ENCODE data around the gene KRI1. TPM values are rescaled to one million over a fixed set of nuclear protein-coding genes. Genes with fewer than 3 reads are reported as not detected.

KRI1 gene
- total RNA-seq, 1 experiment from 2014 or later, result 22.0 TPM

DNA sequence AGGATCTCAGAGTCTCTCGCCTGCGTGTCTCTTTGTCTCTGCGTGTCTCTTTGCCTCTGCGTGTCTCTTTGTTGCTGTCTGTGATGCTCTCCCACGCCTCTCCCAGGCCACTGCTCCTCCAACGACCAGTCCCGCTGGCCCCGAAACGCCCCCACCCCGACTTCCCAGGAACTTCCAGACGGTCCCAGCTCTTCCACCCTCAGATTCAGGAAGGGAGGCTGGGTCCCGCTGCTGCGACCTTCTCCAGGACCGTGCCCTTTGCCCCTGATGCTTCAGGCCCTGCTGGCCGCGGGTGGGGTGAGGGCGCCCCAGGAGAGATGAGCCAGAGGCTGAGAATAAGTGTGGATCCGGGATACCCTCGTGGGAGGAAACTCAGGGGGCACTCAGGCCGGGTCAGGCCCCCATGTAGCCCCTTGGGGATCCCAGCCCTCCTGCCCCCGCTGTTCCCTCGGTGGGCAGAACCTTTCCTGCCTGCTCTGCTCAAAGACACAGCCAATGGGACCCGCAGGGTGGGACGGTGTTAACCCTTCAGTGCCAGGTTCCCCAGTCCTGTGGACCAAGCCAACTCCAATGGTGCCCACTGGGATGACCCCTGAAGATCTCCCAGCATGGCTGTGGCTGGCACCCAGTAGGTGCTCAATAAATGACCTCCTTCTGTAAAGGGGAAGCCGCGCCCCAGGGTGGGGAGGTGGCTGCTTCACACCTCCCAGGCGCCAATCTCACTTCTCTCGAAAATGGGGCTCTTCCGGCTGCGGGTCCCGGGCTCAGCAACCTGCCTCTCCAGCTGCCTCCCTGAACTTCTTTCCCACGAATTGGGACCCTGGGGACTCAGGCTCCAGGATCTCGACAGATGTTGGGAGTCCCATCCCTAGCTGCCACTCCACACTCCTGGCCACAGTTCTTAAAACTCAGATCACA is 47.1 kb downstream of the KRI1 start:
- DNase-seq (ENCODE audit: low read depth), result no peak

DNA sequence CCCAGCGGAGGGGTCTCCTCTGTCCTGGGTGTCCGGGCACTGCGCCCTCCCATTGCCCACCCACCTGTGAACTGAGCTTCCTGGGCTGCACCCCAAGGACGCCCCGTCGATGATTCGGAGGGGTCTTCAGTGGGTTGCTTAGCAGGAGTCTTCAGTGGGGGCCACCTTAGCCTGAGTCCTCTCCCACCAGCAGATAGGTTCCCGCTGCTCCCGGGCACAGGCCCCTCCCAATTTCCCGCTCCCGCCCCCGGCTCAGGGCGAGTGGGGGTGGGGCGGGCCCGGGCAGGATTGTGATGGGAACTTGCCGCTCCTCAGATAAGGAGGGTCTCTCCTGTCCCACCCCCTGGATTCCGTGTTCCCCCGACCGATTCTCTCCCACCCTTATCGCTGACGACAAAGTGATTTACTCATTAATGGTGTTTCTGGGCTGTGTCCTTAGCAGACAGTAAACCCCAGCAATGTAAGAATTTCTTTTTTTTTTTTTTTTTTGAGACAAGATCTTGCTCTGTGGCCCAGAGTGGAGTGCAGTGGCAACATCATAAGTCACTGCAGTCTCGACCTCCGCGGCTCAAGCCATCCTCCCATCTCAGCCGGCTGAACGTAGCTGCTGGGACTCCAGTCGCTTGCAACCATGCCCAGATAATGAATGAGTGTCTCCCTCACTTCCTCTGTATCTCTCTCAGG is 47.9 kb downstream of the KRI1 start:
- DNase-seq (ENCODE audit: low read depth), result no peak

DNA sequence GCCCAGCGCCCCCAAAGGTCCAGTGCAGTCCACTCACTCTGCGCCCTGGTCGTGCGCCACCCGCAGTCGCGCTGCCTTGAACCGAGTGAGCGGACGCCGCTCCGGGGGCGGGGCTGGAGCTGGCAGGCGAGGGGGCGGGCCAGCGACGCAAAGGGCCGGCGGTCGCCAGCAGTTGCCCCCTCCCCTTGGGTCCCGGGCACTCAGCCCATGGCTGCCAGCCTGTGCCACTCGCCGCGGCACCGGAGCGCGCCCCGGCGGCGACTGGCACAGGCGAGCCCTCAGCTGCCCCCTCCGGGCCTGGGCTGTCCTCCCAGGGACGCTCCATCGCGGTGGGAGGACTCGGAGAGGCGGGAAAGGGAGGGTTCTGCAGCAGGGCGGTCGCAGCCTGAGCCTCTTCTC is 48.5 kb downstream of the KRI1 start, which contains the start of gene S1PR5:
TSS of gene S1PR5 (minus strand) at position 87 of the 399 bp plus-strand sequence. CDS start 2,436 bp downstream, outside the sequence.
- no peak for DNase-seq (ENCODE audit: low read depth)

DNA sequence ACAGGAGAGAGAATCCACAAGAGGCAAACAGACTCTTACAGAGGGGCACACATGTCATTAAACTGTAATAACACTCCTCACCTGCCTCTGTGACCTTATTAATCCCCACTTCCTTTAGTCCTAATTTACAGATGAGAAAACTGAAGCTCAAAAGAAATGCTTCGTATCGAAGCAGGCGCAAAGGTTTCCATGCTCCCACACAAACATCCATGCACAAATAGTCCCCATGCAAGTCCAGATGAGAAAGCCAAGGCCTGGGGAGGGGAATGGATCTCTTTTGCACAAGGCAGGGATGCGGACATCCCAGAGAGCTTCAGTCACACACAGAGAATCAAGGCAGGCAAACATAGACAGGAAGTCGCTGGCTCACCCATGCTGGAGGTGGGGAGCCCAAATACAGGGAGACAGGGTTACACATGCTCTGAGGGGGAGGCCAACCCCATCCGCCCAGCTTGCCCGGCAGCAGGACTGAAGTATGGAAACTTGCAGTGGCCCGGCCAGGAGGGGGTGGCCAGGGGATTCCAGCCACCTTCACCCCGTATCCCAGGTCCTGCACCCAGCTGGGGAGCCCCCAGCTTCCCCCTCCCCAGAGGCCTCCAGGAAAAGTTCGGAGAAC is 49.0 kb downstream of the KRI1 start:
- no peak for DNase-seq (ENCODE audit: low read depth)

DNA sequence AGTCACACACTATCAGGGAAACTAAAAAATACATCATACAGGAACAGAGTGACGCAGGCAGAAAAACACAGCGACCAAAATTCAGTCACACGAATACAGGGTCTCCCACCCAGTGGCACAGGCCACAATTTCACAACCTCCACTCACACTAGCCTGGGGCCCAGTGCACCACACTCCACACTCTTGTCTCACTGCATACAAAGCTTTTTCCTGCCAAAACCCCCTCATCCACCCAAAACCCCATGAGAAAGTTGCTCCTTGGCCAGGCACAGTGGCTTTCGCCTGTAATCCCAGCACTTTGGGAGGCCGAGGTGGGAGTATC is 49.8 kb downstream of the KRI1 start:
- DNase-seq (ENCODE audit: low read depth), result no peak

DNA sequence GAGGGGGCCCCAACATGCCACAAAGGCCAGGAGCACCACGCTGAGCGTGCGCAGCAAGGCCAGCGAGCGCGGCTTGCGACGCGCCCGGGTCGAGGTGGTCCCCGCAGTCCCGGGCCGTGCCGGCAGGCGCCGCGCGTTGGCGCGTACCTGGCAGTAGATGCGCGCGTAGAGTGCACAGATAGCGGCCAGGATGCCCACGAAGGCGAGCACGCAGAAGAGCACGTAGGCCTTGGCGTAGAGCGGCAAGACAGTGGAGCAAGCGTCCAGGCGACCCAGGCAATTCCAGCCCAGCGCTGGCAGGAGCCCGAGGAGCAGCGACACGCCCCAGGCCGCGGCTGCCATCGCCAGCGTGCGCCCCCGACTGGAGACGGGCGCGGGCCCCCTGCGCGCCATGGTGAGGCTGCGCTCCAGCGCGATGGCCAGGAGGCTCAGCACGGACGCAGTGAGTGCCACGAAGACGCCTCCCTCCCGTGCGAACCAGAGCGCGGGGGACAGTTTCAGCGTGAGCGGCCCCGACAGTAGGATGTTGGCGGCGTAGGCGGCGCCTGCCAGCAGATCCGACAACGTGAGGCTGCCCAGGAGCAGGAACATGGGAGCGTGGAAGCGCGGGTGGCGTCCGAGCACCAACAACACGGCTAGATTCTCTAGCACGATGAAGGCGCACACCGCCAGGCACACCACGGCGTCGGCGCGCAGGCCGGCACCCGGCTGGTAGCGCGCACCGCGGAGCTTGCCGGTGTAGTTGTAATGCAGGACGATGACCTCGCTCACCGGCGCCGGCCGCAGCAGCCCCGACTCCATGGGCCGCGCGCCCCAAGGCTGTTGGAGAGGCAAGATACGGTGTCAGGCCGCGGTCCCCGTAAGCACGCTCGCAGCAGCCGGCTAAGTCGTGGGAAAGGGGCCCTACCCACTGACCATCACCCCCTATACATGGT is 51.3 kb downstream of the KRI1 start:
- DNase-seq (ENCODE audit: low read depth), result no peak

DNA sequence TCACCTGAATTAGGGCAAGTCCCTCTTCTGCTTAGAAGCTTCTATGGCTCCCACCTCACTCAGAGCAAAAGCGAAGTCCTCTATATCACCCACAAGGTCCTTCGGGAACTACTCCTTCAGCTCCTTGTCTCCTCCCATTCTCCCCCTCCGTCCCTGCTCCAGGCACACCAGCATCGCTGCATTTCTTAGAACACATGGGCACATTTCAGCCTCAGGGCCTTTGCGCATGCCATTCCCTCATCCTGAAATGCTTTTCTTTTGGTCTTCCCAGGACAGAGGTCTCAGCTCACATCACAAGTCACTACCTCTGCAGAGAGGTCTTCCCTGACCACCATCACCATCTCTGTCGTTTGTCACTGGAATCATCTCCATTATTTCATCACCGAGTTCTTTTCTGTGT is 52.6 kb downstream of the KRI1 start:
- no peak for DNase-seq (ENCODE audit: low read depth)

DNA sequence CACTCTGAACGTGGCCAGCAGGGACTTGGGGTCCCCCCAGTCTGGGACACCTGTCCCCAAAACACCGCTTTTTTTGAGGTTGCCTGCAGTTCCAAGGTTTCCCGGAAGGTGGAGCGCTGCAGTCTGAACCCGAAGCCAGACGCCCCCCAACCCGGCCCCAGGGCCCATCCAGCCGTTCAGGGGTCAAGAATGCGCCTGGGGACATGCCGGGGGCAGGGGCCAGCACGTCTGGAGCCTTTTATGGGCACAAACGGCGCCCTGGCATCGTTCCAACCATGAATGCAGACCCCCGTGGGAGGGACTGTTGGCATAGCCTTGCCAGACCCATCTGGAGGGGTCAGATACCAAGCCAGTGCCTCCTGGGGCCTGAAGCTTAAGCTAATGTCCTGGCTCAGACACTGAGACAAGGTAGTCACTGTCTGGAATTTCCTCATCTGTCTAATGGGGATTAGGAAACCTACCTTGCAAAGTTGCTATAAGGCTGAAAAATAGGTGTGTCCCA is 55.5 kb downstream of the KRI1 start:
- no peak for DNase-seq (ENCODE audit: low read depth)

DNA sequence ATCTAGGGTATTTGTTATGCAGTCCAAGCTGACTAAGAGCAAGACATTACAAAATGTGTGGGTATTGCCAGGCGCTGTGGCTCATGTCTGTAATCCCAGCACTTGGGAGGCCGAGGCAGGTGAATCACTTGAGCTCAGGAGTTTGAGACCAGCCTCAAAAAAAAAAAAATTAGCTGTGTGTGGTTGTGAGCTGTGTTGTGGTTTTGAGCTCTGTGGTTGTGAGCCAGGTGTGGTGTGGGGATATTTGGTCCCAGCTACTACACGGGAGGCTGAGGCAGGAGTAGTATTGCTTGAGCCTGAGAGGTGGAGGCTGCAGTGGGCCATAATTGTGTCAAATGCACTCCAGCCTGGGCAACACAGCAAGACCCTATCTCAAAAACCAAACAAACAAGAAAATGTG is 57.1 kb downstream of the KRI1 start:
- DNase-seq (ENCODE audit: low read depth), result no peak

DNA sequence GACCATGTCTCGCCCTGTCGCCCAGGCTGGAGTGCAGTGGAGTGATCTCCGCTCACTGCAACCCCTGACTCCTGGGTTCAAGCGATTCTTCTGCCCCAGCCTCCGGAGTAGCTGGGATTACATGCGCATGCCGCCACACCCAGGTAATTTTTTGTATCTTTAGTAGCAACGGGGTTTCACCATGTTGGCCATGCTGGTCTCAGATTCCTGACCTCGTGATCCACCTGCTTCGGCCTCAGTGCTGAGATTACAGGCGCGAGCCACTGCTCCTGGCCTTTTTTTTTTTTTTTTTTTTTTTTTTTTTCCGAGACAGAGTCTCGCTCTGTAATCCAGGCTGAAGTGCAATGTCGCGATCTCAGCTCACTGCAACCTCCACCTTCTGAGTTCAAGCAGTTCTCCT is 57.8 kb downstream of the KRI1 start:
- no peak for DNase-seq (ENCODE audit: low read depth)

DNA sequence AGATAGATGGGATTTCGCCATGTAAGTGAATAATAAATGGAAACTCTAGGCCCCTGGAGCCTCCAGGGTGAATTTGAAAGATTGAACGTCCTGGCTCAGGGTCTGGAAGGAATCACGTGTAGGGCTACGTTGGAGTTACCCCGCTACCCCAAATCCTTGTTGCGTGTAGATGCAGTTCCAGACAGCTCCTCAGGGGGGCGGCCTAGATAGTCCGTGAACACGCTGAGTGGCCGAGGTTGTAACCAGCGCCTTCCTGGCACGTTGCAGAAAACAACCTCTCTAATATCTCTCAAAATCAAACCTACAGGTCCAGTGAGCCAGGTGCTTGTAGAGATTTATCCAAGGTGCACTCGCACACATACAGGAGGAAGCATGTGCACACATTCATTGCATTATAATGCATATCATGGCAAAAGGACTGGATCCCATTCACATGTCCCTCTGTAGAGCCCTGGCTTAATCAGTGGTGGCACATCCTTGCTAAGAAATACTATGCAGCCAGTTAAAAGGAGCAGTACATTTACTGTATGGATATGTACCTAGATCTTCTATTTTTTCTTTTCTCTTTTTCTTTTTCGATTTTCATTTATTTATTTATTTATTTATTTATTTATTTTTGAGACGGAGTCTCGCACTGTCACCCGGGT is 60.1 kb downstream of the KRI1 start:
- peak; percentile 43 for DNase-seq (ENCODE audit: low read depth)

Other genes with a start within 250 kb of the KRI1 start
- 61.0 and 64.5 TPM in 2 replicates for gene FDX2, start 250.0 kb downstream of the KRI1 start, total RNA-seq (2014; rRNA removed)
- gene RAVER1, start 232.5 kb downstream of the KRI1 start, total RNA-seq (2014; rRNA removed), result 26.8 and 37.4 TPM in 2 replicates
- 6.7 and 9.0 TPM in 2 replicates for gene ICAM3, start 226.4 kb downstream of the KRI1 start, total RNA-seq (2014; rRNA removed)
- gene TYK2, start 185.4 kb downstream of the KRI1 start, total RNA-seq (2014; rRNA removed), result 78.5 and 97.8 TPM in 2 replicates
- 311 and 327 TPM in 2 replicates for gene CDC37, start 162.5 kb downstream of the KRI1 start, total RNA-seq (2014; rRNA removed)
- gene PDE4A, start 145.5 kb downstream of the KRI1 start, total RNA-seq (2014; rRNA removed), result 1.9 and 2.0 TPM in 2 replicates
- gene KEAP1, start 62.7 kb downstream of the KRI1 start, total RNA-seq (2014; rRNA removed), result 84.3 and 84.6 TPM in 2 replicates
- not detected in 2 replicates for gene S1PR5, start 48.6 kb downstream of the KRI1 start, total RNA-seq (2014; rRNA removed)
- 35.0 and 38.0 TPM in 2 replicates for gene ATG4D, start 22.1 kb downstream of the KRI1 start, total RNA-seq (2014; rRNA removed)
- 19.1 and 19.4 TPM in 2 replicates for gene CDKN2D, start 3.0 kb upstream of the KRI1 start, total RNA-seq (2014; rRNA removed)
- gene AP1M2, start 21.3 kb upstream of the KRI1 start, total RNA-seq (2014; rRNA removed), result not detected in 2 replicates
- gene SLC44A2, start 59.5 kb upstream of the KRI1 start, total RNA-seq (2014; rRNA removed), result 104 and 112 TPM in 2 replicates
- gene ILF3, start 88.3 kb upstream of the KRI1 start, total RNA-seq (2014; rRNA removed), result 143 and 172 TPM in 2 replicates
- 37.8 and 41.4 TPM in 2 replicates for gene QTRT1, start 135.4 kb upstream of the KRI1 start, total RNA-seq (2014; rRNA removed)
- 75.3 and 80.3 TPM in 2 replicates for gene DNM2, start 152.1 kb upstream of the KRI1 start, total RNA-seq (2014; rRNA removed)